ENCODE data around the gene ALDH4A1.
A peak's percentile ranks its signal among the peaks of the same experiment; 100 is the strongest.
"Not testable (repeated sequence)": the region's sequence is repeated elsewhere in the genome, so short reads cannot be mapped to it uniquely, and the experiment has no call there.

The ALDH4A1 gene

GRCh38 chr1:18876210-18876609 lies 26.1 kb downstream of the ALDH4A1 start:
- DNase-seq = no peak

DNA sequence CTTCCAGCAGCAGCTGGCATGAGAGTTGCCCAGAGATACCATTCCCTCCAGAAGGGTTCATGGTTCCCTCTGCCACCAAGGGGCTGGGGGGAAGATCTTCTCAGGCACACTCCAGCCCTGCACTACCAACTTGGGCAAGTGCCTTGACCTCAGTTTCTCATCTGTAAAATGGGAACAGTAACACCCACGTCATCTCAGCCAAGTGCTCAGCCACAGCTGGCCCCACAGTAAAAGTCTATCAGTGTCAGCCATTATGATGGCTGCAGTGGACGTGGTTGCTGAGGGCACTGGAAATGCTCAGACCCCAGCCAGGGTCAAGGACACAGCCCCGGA lies 26.6 kb downstream of the ALDH4A1 start:
- no peak for DNase-seq

DNA sequence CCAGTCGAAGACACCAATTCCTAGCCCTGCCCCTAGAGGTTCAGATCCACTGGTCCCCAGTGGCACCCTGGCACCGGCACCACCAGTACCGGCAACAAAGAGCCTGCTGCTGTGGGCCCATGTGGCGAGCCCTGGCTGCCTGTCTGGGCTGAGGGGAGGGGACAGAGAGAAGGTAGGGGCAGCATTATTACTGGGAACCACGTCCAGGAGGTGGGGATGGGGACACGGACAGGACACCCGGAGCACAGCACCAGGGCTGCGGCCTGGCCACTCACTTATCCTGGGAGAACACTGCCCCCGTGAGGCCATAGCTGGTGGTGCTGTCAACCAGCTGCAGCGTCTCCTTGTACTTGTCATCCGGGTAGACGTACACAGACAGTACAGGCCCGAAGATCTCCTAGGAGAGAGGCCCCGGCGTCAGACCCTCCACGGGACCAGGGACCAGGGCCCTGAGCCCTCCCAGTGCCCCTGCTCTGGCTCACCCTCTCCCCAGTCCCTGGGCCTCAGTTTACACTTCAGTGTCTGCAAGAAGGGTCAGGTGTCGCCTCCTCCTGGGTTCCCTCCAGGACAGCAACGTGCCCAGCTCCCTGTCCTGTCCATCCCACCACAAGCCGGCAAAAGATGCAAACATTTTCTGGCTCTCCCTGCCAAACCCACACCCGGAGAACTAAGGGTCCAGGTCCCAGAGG lies 27.1 kb downstream of the ALDH4A1 start:
- DNase-seq = peak; percentile 83

GRCh38 chr1:18874600-18874999 lies 27.8 kb downstream of the ALDH4A1 start:
- DNase-seq = no peak

- DNase-seq = no peak
Observed at GRCh38 chr1:18874036-18874435, 28.3 kb downstream of the ALDH4A1 start.

GRCh38 chr1:18872071-18872611 lies 30.2 kb downstream of the ALDH4A1 start:
- no peak for DNase-seq

DNA sequence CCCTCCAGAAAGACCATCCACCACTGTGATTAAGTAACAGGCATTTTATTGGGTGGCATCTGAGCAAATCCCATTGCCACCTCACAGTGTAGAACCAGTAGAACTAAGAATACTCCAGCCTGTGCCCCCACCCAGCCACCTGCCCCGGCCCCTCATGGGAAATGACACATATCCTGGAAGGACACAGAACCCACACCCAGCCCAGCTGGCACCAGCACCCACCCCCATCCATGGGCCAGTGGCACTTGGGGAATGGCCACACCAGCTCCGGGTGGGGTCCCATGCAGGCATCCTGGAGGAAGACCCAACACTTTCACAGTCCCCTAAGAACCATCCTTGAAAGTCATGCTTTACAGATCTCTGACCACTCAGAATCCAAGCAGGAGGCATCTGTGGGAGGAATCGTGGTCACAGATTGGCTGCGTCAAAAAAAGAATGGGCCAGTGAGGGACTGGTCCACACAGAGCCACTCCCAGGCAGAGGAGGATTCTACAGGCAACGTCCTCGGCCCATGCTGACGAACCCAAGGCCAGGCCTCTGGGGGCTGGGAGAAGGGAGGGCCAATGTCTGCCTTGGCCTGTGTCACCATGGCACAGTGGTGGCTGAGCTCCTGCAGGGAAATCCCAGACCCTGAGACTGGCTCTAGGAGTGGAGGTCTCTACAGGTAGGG lies 30.8 kb downstream of the ALDH4A1 start:
- no peak for DNase-seq

GRCh38 chr1:18870957-18871356 lies 31.4 kb downstream of the ALDH4A1 start:
- DNase-seq = no peak

DNA sequence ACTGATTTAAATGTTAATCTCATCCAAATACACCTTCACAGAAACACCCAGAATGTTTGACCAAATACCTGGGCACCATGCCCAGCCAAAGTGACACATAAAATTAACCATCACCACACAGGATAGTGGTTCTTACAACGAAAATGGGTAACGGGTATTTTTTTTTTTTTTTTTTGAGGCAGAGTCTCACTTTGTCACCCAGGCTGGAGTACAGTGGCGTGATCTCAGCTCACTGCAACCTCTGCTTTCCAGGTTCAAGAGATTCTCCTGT lies 31.8 kb downstream of the ALDH4A1 start:
- not testable (repeated sequence) for DNase-seq

GRCh38 chr1:18869847-18870594 lies 32.3 kb downstream of the ALDH4A1 start:
- no peak for DNase-seq

DNA sequence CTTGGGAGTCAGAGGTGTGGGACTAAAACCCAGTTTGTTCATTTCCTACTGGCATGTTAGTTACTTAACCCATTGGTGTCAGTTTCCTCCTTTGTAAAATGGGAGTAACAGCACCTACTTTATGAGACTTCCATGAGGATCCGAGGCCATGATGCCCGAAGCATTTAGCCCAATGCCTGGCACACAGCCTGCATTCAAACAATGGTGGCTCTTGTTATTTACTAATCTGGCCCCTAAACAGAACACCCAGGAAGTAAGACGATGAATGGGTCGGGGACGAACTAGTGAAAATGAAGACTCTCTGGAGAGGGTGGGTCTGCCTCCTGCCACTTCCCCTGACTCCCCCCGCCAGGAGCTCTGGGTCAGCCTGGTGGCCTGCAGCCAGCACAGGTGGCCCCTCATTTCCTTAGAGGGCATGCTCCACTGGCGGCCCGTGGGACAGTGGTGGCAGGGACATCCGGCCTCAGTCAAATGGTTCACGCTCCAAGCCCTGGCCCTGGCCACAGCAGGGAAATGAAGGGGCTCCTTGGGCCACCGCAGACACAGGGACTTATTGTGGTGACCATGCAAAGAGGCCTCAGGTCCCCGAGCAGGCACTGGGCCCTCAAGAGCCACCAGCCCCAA lies 33.4 kb downstream of the ALDH4A1 start:
- DNase-seq = peak; percentile 40

DNA sequence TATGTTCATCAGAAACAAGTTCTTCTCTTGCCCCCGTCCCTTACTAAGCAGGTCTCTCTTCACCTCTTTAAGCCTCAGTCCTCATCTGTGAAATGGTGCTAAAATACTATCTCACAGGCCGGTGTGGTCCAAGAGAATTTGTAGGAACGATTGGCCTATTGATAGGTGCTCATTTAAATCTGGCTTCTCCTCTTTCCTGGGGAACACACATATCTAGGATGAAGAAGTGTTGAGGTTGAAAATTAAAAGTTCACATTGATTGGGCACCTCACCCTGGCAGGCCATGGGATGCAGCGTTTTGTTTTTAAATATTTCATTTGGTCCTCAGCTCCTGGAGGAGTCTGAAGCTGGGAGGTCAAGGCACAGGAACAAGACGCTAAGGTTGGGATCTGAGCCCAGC lies 34.0 kb downstream of the ALDH4A1 start:
- DNase-seq = no peak

DNA sequence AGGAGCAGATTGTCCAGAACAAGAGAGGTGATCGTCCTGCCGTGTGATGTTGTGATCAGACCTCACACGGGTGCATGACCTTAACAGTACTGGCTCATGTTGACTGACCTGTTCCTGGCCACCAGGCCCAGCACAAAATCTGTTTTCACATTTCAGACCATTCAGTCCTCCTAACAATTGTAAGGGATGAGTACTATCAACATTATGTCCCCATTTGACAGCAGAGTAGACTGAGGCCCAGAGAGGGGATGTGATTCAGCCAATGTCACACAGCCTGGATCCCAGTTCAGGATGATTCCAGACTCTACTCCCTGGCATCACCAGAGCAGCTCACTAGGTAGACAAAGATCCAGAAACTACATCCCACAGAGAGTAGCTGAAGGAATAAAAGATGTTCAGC lies 35.5 kb downstream of the ALDH4A1 start:
- DNase-seq = no peak

- DNase-seq = no peak
Observed at GRCh38 chr1:18866314-18866713, 36.0 kb downstream of the ALDH4A1 start.

- no peak for DNase-seq
Observed at GRCh38 chr1:18865176-18865575, 37.2 kb downstream of the ALDH4A1 start.

GRCh38 chr1:18861590-18861989 lies 40.8 kb downstream of the ALDH4A1 start:
- no peak for DNase-seq

DNA sequence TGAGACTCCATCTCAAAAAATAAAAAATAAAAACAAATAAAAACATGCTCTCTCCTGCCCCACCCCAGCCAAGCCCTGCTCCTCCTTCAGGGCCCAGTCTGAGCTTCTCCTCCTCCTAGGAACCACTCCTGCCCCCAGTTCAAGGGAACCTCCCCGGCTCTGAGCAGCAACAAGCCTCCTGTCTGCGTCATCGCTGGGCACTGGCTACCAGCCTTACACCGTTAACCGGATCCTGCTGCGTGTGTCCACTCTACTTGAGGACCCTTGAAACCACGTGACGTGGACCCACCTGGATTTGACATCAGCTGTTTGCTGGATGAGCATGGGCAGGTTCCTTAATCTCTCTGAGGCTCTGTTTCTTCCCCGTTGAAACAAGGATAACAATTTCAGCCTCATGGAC lies 41.3 kb downstream of the ALDH4A1 start:
- DNase-seq = no peak

DNA sequence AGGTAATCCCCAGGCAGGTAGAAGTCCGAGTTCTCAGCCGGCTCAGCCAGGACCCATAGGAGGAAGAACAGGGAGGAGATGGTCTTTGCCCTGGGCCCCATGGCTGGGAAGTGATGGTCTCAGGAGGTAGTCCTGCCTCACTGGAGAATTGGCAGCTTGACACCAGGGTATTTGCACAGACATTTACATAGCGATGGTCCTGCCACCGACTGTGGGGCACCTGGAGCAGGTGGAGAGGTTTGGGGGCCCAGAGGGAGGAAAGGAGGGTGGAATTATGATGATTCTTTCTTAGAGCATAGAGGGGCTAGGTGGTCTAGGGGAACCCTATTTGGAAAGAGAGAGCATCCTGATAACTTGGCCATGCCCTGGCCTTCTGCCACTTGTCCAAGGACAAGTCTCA lies 42.8 kb downstream of the ALDH4A1 start, which contains the start of gene TAS1R2:
TAS1R2 (minus strand) TSS at position 101 of the 400 bp plus-strand sequence; CDS start at position 101, 0 bp downstream.
- DNase-seq = no peak

- no peak for DNase-seq
Observed at GRCh38 chr1:18858070-18858688, 44.2 kb downstream of the ALDH4A1 start.

- DNase-seq = no peak
Observed at GRCh38 chr1:18856435-18856834, 45.9 kb downstream of the ALDH4A1 start.

DNA sequence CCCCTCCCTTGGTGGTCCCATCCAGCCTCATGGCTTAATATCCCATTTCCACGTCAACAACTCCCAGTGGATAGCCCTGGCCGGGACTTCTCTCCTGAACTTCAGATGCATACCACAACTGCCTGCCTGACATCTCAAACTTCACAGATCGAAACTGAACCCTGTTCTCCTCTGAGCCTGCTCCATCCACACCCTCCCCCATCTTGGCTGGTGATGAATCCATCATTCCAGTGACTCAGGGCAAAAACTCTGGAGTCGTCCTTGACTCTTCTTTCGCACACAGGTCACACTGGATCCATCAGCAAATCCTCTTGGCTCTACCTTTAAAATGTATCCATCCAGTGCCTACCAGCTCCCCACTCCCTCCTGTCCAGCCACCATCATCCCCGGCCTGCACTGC lies 46.8 kb downstream of the ALDH4A1 start:
- no peak for DNase-seq

- DNase-seq = no peak
Observed at GRCh38 chr1:18854331-18855025, 47.9 kb downstream of the ALDH4A1 start.
